ENCODE measurements around the gene CARMIL1. TPM values are rescaled to one million over a fixed set of nuclear protein-coding genes. Genes with fewer than 3 reads are reported as not detected.

The CARMIL1 gene
- total RNA-seq, 1 experiment from 2014 or later, result 23.6 TPM

GRCh38 chr6:25534942-25535631 is 255.9 kb downstream of the CARMIL1 start:
- H3K14ac ChIP-seq (ENCODE audit: insufficient read depth, low read length), result no peak overlapping the region
- Mint-ChIP-seq H3K27me3 (ENCODE audit: low read depth) (no peaks in the 10 kb centered on the region), H3K4me3 (no peak overlapping the region), H3K36me3 (ENCODE audit: insufficient read depth in 1 of 3, low read depth in 3 of 3) (peaks cover 3 to 4% (median 3%) of the 10 kb centered on the region in 3 experiments; a peak in 4 of 7 replicates), H3K9me3 (no peaks in the 10 kb centered on the region), H3K27ac (no peak overlapping the region; a peak in 1 of 7 replicates), H3K4me1 (peaks cover 0 to 2% of the 10 kb centered on the region in 2 experiments; a peak in 3 of 4 replicates)
- H3K27ac ChIP-seq (ENCODE audit: insufficient read length, low read depth, low read length), result no peak overlapping the region
- WGBS (ENCODE audit: extremely low coverage, insufficient read length, low lambda C conversion rate), result no CpG with 5 or more reads among the region's 5 CpGs
- no peak overlapping the region for H3K4me2 ChIP-seq (ENCODE audit: insufficient read depth, insufficient read length, low read length)
- H2BK20ac ChIP-seq (ENCODE audit: low read depth, low read length, poor library complexity, severe bottlenecking), result no peak overlapping the region
- H3K4me1 ChIP-seq (ENCODE audit: insufficient read depth, low read length), result no peaks in the 10 kb centered on the region
- no peak overlapping the region for H4K8ac ChIP-seq (replicated peaks; ENCODE audit: insufficient read length, low read depth, low read length)
- no peak overlapping the region for H3T11ph ChIP-seq (ENCODE audit: low read length)
- no peak overlapping the region for H2BK120ac ChIP-seq (ENCODE audit: low read depth, low read length, poor library complexity, severe bottlenecking)
- H3K23ac ChIP-seq (ENCODE audit: insufficient read length, low read depth, low read length), result no peak overlapping the region
- H3K79me1 ChIP-seq (ENCODE audit: insufficient read depth, low read depth, low read length, poor library complexity, severe bottlenecking), result no peaks in the 10 kb centered on the region
- H3K27me3 ChIP-seq (ENCODE audit: insufficient read depth, low read length), result no peaks in the 10 kb centered on the region
- H4K91ac ChIP-seq (ENCODE audit: insufficient read length, low read depth, low read length), result no peak overlapping the region
- H2BK12ac ChIP-seq (ENCODE audit: insufficient read length, low read depth, low read length), result no peak overlapping the region
- H3K18ac ChIP-seq (ENCODE audit: insufficient read length, low read depth, low read length), result no peak overlapping the region
- no peak overlapping the region for H2BK15ac ChIP-seq (ENCODE audit: low read depth, low read length)
- no peaks in the 10 kb centered on the region for H3K9me3 ChIP-seq (ENCODE audit: control insufficient read depth, low read depth, low read length)
- H4K5ac ChIP-seq (ENCODE audit: insufficient read length, low read depth, low read length), result no peak overlapping the region
- no peaks in the 10 kb centered on the region for H3K79me2 ChIP-seq (ENCODE audit: insufficient read depth, low read length)
- H2BK5ac ChIP-seq (ENCODE audit: insufficient read length, low read length), result no peak overlapping the region
- H4K20me1 ChIP-seq (ENCODE audit: control insufficient read depth, insufficient read depth, insufficient read length), result no peaks in the 10 kb centered on the region
- no peak overlapping the region for H3K56ac ChIP-seq (ENCODE audit: insufficient read length, low read depth, low read length)
- H3K23me2 ChIP-seq (ENCODE audit: insufficient read length, low read depth, low read length, poor library complexity, severe bottlenecking), result no peaks in the 10 kb centered on the region
- DNase-seq, result no peak
- TF ChIP-seq CTCF (conservative IDR thresholded peaks at IDR 0.05), result no peak
- H3K9ac ChIP-seq (ENCODE audit: extremely low read depth, insufficient read length, low read length), result no peak overlapping the region
- H3K4ac ChIP-seq (ENCODE audit: low read depth, low read length), result no peak overlapping the region
- no peak overlapping the region for H2AK5ac ChIP-seq (ENCODE audit: insufficient read length, low read length)
- H2AFZ ChIP-seq (ENCODE audit: low read length), result no peak overlapping the region

Measured in H9 (cell line).